HEK293 (cell line): Measurements from ENCODE around the gene NPY4R.
"Not testable (repeated sequence)": the region's sequence is repeated elsewhere in the genome, so short reads cannot be mapped to it uniquely, and the experiment has no call there.

ENCODE experiments used
- CTCF ChIA-PET: fragments of 350-600 bp; formaldehyde crosslinking; extraction: SDS; loops from one replicate; lab custom pipeline; 2021; ENCODE audit warnings: antibody characterized with exemption; lab: Yijun Ruan, JAX
- POLR2A ChIA-PET: fragments of 300-600 bp; formaldehyde crosslinking; extraction: SDS; loops from one replicate; lab custom pipeline; 2020; ENCODE audit warnings: antibody characterized with exemption, inconsistent platforms; lab: Yijun Ruan, JAX
- H3K27ac ChIP-seq: fragments of 200-500 bp; sonication (Bioruptor generic); 2 replicates; pipeline ENCODE4 v1.5.1; 2014; ENCODE audit warnings: low read depth, low read length, control low read depth, inconsistent platforms; ENCODE audit errors: extremely low read depth
- H3K36me3 ChIP-seq, 2 experiments: fragments of 200-500 bp in 1 of 2; sonication (Bioruptor generic) in 1 of 2; 1 replicate in 1 of 2; 2 replicates in 1 of 2; pipeline ENCODE4 v1.5.1; 2014 to 2017; ENCODE audit warnings: inconsistent platforms in 2 of 2, low read length in 2 of 2; ENCODE audit not compliant: control insufficient read depth in 2 of 2, insufficient read depth in 1 of 2
- H3K4me1 ChIP-seq: fragments of 200-500 bp; sonication (Bioruptor generic); 2 replicates; pipeline ENCODE4 v1.5.1; 2014; ENCODE audit warnings: mild to moderate bottlenecking, low read length, inconsistent platforms; ENCODE audit not compliant: control insufficient read depth, insufficient read depth
- H3K4me3 ChIP-seq: 2 replicates; pipeline ENCODE4 v1.5.1; 2011; ENCODE audit warnings: low read depth, mild to moderate bottlenecking, control low read depth, low read length, moderate library complexity
- H3K9me3 ChIP-seq: fragments of 200-500 bp; sonication (Bioruptor generic); 2 replicates; pipeline ENCODE4 v1.5.1; 2014; ENCODE audit warnings: low read depth, low read length, inconsistent platforms; ENCODE audit not compliant: control insufficient read depth, insufficient read depth

The NPY4R gene

GRCh38 chr10:46462276-46462675 lies 3.5 kb downstream of the NPY4R start:
- H3K9me3 ChIP-seq, H3K4me1 ChIP-seq, H3K27ac ChIP-seq, H3K4me3 ChIP-seq, H3K36me3 ChIP-seq, CTCF ChIA-PET, POLR2A ChIA-PET: not testable (repeated sequence)

- POLR2A ChIA-PET: not testable (repeated sequence)
Measured at GRCh38 chr10:46459579-46459978, 6.2 kb downstream of the NPY4R start.

GRCh38 chr10:46457071-46457470 lies 8.7 kb downstream of the NPY4R start:
- H3K9me3 ChIP-seq, H3K36me3 ChIP-seq, H3K4me1 ChIP-seq, CTCF ChIA-PET, POLR2A ChIA-PET, H3K27ac ChIP-seq, H3K4me3 ChIP-seq: not testable (repeated sequence)

More at GRCh38 chr10:46459579-46459978, 6.2 kb downstream of the NPY4R start:
- CTCF ChIA-PET, H3K4me1 ChIP-seq, H3K4me3 ChIP-seq, H3K9me3 ChIP-seq, H3K27ac ChIP-seq, H3K36me3 ChIP-seq: not testable (repeated sequence)

- CTCF ChIA-PET, POLR2A ChIA-PET: not testable (repeated sequence)
Measured at GRCh38 chr10:46455992-46456391, 9.8 kb downstream of the NPY4R start.

GRCh38 chr10:46451365-46451764 lies 14.4 kb downstream of the NPY4R start:
- H3K4me3 ChIP-seq, POLR2A ChIA-PET, H3K4me1 ChIP-seq, H3K27ac ChIP-seq, H3K9me3 ChIP-seq, H3K36me3 ChIP-seq, CTCF ChIA-PET: not testable (repeated sequence)

More at GRCh38 chr10:46455992-46456391, 9.8 kb downstream of the NPY4R start:
- H3K9me3 ChIP-seq, H3K27ac ChIP-seq, H3K4me1 ChIP-seq, H3K36me3 ChIP-seq, H3K4me3 ChIP-seq: not testable (repeated sequence)

GRCh38 chr10:46450829-46451228 lies 14.9 kb downstream of the NPY4R start:
- H3K36me3 ChIP-seq, CTCF ChIA-PET, H3K27ac ChIP-seq, H3K4me3 ChIP-seq, POLR2A ChIA-PET, H3K9me3 ChIP-seq, H3K4me1 ChIP-seq: not testable (repeated sequence)

- H3K27ac ChIP-seq, CTCF ChIA-PET, POLR2A ChIA-PET, H3K4me1 ChIP-seq, H3K9me3 ChIP-seq, H3K36me3 ChIP-seq, H3K4me3 ChIP-seq: not testable (repeated sequence)
Measured at GRCh38 chr10:46447439-46447838, 18.3 kb downstream of the NPY4R start.

- H3K27ac ChIP-seq, POLR2A ChIA-PET, H3K36me3 ChIP-seq, CTCF ChIA-PET, H3K4me1 ChIP-seq, H3K4me3 ChIP-seq, H3K9me3 ChIP-seq: not testable (repeated sequence)
Measured at GRCh38 chr10:46445389-46446122, 20.2 kb downstream of the NPY4R start.

- CTCF ChIA-PET, H3K36me3 ChIP-seq, POLR2A ChIA-PET: not testable (repeated sequence)
Measured at GRCh38 chr10:46443422-46443821, 22.3 kb downstream of the NPY4R start.

GRCh38 chr10:46442706-46443275 lies 23.0 kb downstream of the NPY4R start:
- H3K9me3 ChIP-seq, CTCF ChIA-PET, H3K27ac ChIP-seq, H3K4me1 ChIP-seq, H3K4me3 ChIP-seq, H3K36me3 ChIP-seq, POLR2A ChIA-PET: not testable (repeated sequence)

More at GRCh38 chr10:46443422-46443821, 22.3 kb downstream of the NPY4R start:
- H3K9me3 ChIP-seq, H3K27ac ChIP-seq, H3K4me1 ChIP-seq, H3K4me3 ChIP-seq: not testable (repeated sequence)
